ENCODE data around the gene CD300LD.

Gene CD300LD

GRCh38 chr17:74599448-74599939 lies 7.4 kb upstream of the CD300LD start:
- H3K4me3 ChIP-seq (ENCODE audit: low read depth, low read length) = no peak overlapping the region
- DNase-seq (ENCODE audit: low read depth) = no peak
- TF ChIP-seq CTCF (IDR thresholded peaks at IDR 0.05; ENCODE audit: control insufficient read depth, extremely low read depth, insufficient read depth) = no peak

GRCh38 chr17:74599023-74599399 lies 6.9 kb upstream of the CD300LD start:
- H3K4me3 ChIP-seq (ENCODE audit: low read depth, low read length) = no peak overlapping the region
- no peak for DNase-seq (ENCODE audit: low read depth)
- no peak for TF ChIP-seq CTCF (IDR thresholded peaks at IDR 0.05; ENCODE audit: control insufficient read depth, extremely low read depth, insufficient read depth)

- TF ChIP-seq CTCF (IDR thresholded peaks at IDR 0.05; ENCODE audit: control insufficient read depth, extremely low read depth, insufficient read depth) = no peak
- no peak overlapping the region for H3K4me3 ChIP-seq (ENCODE audit: low read depth, low read length)
- no peak for DNase-seq (ENCODE audit: low read depth)
Measured at GRCh38 chr17:74598346-74599022, 6.4 kb upstream of the CD300LD start.

GRCh38 chr17:74597069-74597790 lies 5.1 kb upstream of the CD300LD start:
- no peak for TF ChIP-seq CTCF (IDR thresholded peaks at IDR 0.05; ENCODE audit: control insufficient read depth, extremely low read depth, insufficient read depth)
- no peak overlapping the region for H3K4me3 ChIP-seq (ENCODE audit: low read depth, low read length)
- no peak for DNase-seq (ENCODE audit: low read depth)

GRCh38 chr17:74595037-74595750 lies 3.1 kb upstream of the CD300LD start:
- no peak for DNase-seq (ENCODE audit: low read depth)
- TF ChIP-seq CTCF (IDR thresholded peaks at IDR 0.05; ENCODE audit: control insufficient read depth, extremely low read depth, insufficient read depth) = no peak

GRCh38 chr17:74591503-74591902 lies 580 bp downstream of the CD300LD start:
- no peak overlapping the region for H3K4me3 ChIP-seq (ENCODE audit: low read depth, low read length)
- no peak for DNase-seq (ENCODE audit: low read depth)
- TF ChIP-seq CTCF (IDR thresholded peaks at IDR 0.05; ENCODE audit: control insufficient read depth, extremely low read depth, insufficient read depth) = no peak

More at GRCh38 chr17:74595037-74595750, 3.1 kb upstream of the CD300LD start:
- no peak overlapping the region for H3K4me3 ChIP-seq (ENCODE audit: low read depth, low read length)

Data from LNCaP clone FGC (cell line).